Sigmoid colon (tissue), 4 donors: Measurements from ENCODE around the gene CRTAC1.

Experiments
- EP300 ChIP-seq, 4 donors: sonication (generic); formaldehyde crosslinking; IDR thresholded peaks; one replicate each; pipeline ENCODE4 v1.6.1; 2017; ENCODE audit warnings: antibody characterized with exemption in 4 of 4
- POLR2A ChIP-seq, 2 donors: fragments of 450-650 bp; IDR thresholded peaks; one replicate each; pipeline ENCODE4 v1.6.1; 2016; ENCODE audit warnings: antibody characterized with exemption in 2 of 2, mild to moderate bottlenecking in 2 of 2, moderate library complexity in 2 of 2
- POLR2AphosphoS5 ChIP-seq, 4 donors: sonication (generic); formaldehyde crosslinking; IDR thresholded peaks; one replicate each; pipeline ENCODE4 v1.6.1; 2017; ENCODE audit warnings: antibody characterized with exemption in 4 of 4
- TF ChIP-seq, protein P1 (sequence below), 4 experiments: fragments of 450-650 bp in 3 of 4; fragments of 200-600 bp in 1 of 4; IDR thresholded peaks; one replicate each; pipeline ENCODE4 v1.5.1; 2016 to 2019; ENCODE audit warnings: antibody characterized with exemption in 4 of 4, mild to moderate bottlenecking in 3 of 4, moderate library complexity in 2 of 4

- TF ChIP-seq, protein P1, sequence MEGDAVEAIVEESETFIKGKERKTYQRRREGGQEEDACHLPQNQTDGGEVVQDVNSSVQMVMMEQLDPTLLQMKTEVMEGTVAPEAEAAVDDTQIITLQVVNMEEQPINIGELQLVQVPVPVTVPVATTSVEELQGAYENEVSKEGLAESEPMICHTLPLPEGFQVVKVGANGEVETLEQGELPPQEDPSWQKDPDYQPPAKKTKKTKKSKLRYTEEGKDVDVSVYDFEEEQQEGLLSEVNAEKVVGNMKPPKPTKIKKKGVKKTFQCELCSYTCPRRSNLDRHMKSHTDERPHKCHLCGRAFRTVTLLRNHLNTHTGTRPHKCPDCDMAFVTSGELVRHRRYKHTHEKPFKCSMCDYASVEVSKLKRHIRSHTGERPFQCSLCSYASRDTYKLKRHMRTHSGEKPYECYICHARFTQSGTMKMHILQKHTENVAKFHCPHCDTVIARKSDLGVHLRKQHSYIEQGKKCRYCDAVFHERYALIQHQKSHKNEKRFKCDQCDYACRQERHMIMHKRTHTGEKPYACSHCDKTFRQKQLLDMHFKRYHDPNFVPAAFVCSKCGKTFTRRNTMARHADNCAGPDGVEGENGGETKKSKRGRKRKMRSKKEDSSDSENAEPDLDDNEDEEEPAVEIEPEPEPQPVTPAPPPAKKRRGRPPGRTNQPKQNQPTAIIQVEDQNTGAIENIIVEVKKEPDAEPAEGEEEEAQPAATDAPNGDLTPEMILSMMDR (IDR thresholded peaks at IDR 0.05): no peak
- no peak for TF ChIP-seq POLR2A (IDR thresholded peaks at IDR 0.05)
- TF ChIP-seq POLR2AphosphoS5 (IDR thresholded peaks at IDR 0.05): no peak
- no peak for TF ChIP-seq EP300 (IDR thresholded peaks at IDR 0.05)
Measured at GRCh38 chr10:97892939-97893338, 137.5 kb downstream of the CRTAC1 start.
